Astrocyte of the hippocampus (primary cell): ENCODE data around the gene MSN.
"Not testable (repeated sequence)": the region's sequence is repeated elsewhere in the genome, so short reads cannot be mapped to it uniquely, and the experiment has no call there.

ENCODE experiments used
- DNase-seq: peaks from one replicate; pipeline ENCODE4 v3.0.0; 2011; ENCODE audit warnings: low read depth, low spot score

MSN gene

GRCh38 chrX:65667503-65668376 is at the start of gene MSN:
Gene MSN, plus strand, starts transcription at chrX:65667654. Its CDS starts 188 bp downstream, at chrX:65667842.
- DNase-seq, result peak; percentile 80

GRCh38 chrX:65620096-65620705 is 47.3 kb upstream of the MSN start:
- not testable (repeated sequence) for DNase-seq

GRCh38 chrX:65630771-65631170 is 36.7 kb upstream of the MSN start:
- no peak for DNase-seq

- no peak for DNase-seq
These were observed 33.6 kb upstream of the MSN start for GRCh38 chrX:65633826-65634225.

GRCh38 chrX:65634732-65635131 is 32.7 kb upstream of the MSN start:
- DNase-seq, result no peak

- no peak for DNase-seq
These were observed 32.1 kb upstream of the MSN start for GRCh38 chrX:65635378-65635777.

- DNase-seq, result no peak
These were observed 31.6 kb upstream of the MSN start for GRCh38 chrX:65635822-65636221.

- not testable (repeated sequence) for DNase-seq
These were observed 31.2 kb upstream of the MSN start for GRCh38 chrX:65636261-65636660.

GRCh38 chrX:65637335-65637734 is 30.1 kb upstream of the MSN start:
- no peak for DNase-seq

GRCh38 chrX:65642914-65643491 is 24.5 kb upstream of the MSN start:
- peak; percentile 68 for DNase-seq

- DNase-seq, result peak; percentile 51
These were observed 23.9 kb upstream of the MSN start for GRCh38 chrX:65643531-65644052.

- DNase-seq, result peak; percentile 93
These were observed 22.7 kb upstream of the MSN start for GRCh38 chrX:65644621-65645289.

GRCh38 chrX:65647801-65648200 is 19.7 kb upstream of the MSN start:
- no peak for DNase-seq

GRCh38 chrX:65652098-65652497 is 15.4 kb upstream of the MSN start:
- no peak for DNase-seq

- DNase-seq, result not testable (repeated sequence)
These were observed 10.4 kb upstream of the MSN start for GRCh38 chrX:65657009-65657441.

- DNase-seq, result no peak
These were observed 9.8 kb upstream of the MSN start for GRCh38 chrX:65657659-65658058.

GRCh38 chrX:65658229-65658628 is 9.2 kb upstream of the MSN start:
- no peak for DNase-seq

- DNase-seq, result no peak
These were observed 324 bp upstream of the MSN start for GRCh38 chrX:65667157-65667502.

- peak; percentile 79 for DNase-seq
These were observed 1.2 kb downstream of the MSN start for GRCh38 chrX:65668377-65669310.

GRCh38 chrX:65671286-65671685 is 3.8 kb downstream of the MSN start:
- DNase-seq, result no peak

GRCh38 chrX:65671966-65672365 is 4.5 kb downstream of the MSN start:
- DNase-seq, result no peak
